ENCODE measurements around the gene SGTA.

Gene SGTA

DNA sequence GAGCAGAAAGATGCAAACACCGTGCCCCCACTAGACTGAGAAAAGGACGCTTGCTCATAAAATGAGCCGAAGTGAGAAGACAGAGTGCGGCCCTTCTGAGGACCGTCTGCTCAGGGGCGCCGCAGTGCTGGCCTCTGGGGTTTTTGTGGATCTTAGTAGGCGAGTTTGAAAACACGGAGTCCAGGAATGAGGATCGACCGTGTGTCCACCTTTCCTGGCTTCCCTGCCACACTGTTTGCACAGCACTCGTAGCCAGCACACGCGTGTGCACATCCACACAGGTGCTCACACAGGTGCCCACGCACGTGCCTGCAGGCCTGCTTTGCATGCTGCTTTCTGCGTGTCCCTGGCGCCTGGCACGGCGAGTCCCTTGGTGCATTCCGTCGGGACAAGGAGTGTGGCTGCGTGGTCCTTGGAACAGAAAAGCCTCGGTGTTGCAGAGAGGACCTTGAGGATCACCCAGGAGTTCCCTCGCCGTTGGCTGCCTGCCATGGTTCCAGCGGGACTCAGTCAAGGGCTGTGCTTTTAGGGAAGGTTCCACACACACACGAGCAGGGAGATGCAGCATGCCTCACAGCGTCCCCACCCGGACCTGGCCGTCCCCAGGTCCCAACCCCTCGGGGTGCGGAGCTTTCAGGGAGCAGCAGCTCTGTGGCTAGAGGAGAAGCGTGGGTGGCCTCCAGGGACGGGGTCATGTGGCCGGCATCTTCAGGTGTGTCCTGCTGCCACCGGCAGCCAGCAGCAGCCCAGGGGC, 26.5 kb upstream of the SGTA start:
- DNase-seq, result no peak

DNA sequence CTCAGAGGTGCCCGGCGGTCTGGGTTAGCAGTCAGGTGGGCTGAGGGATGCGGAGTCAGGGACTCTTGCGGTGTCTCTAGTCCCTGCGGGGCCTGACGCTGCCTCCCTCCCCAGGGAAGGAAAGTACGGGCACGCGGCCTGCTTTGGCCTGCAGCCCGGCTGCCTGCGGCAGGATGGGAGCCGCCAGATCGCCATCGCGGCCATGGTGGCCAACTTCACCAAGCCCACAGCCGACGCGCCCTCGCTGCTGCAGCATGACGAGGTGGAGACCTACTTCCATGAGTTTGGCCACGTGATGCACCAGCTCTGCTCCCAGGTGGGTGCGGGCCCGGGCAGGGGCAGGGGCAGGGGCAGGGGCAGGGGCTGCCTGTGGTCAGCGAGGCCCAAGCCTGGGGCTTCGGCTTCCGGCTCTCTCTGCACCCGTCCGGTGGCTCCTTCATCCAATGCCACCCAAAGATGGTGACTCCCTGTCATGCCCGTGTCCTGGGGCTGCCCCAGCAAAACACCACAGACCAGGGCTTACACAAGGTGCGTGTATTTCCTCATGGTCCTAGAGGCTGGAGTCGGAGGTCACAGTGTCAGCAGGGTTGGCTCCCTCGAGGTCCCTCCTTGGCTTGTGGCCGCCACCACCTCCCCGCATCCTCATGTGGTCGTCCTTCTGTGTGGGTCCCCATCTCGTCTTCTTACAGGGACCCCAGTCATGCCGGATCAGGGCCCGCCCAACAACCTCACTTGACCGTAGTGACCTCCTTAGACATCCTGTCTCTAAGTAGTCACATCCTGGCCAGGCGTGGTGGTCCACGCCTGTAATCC, 25.3 kb upstream of the SGTA start:
- no peak for DNase-seq

DNA sequence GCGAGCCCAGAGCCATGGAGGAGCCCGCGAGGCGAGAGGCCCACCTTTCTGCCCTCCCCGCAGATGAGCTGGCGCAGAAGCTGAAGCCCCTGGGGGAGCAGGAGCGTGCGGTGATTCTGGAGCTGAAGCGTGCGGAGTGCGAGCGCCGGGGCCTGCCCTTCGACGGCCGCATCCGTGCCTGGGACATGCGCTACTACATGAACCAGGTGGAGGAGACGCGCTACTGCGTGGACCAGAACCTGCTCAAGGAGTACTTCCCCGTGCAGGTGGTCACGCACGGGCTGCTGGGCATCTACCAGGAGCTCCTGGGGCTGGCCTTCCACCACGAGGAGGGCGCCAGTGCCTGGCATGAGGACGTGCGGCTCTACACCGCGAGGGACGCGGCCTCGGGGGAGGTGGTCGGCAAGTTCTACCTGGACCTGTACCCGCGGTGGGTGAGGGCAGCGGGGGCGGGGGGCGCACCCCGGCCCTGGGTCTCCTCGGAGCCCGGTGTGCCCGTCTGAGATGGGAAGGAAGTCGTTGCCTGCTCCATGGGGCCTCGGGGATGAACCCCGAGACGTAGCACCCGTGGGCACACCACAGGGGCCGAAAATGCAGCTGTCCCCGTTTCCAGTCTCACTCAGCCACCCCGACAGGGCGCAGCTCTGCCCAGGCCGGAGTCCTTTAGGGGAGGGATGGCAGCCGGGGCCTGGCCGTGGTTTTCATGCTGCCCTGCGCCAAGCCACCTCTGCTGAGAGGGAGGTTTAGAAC, 24.5 kb upstream of the SGTA start:
- no peak for DNase-seq

DNA sequence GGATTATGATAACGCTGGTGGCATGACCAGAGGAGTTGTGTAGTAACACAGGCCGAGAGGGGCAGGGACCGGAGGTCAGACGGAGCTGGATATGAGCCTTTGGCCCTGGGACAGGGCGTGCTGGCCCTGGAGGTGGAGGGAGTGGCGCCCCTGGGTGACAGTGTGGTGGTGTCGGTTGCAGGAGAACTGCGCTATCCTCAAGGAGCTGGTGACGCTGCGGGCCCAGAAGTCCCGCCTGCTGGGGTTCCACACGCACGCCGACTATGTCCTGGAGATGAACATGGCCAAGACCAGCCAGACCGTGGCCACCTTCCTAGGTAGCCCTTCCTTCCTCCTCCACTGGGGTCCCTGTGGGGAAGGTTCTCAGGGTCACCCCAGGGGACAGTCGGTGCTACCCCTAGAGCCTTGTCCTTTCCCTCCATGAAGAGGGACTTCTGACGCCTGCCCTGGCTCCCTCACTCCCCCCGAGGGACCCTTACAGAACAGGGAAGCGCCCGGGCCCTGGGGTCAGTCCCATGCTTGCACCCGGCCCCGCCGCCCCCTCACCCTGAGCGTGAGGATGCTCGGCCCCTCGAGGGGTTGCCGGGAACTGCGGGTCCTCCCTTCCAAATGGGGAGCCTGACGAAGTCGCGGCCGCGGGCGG, 23.8 kb upstream of the SGTA start:
- no peak for DNase-seq

DNA sequence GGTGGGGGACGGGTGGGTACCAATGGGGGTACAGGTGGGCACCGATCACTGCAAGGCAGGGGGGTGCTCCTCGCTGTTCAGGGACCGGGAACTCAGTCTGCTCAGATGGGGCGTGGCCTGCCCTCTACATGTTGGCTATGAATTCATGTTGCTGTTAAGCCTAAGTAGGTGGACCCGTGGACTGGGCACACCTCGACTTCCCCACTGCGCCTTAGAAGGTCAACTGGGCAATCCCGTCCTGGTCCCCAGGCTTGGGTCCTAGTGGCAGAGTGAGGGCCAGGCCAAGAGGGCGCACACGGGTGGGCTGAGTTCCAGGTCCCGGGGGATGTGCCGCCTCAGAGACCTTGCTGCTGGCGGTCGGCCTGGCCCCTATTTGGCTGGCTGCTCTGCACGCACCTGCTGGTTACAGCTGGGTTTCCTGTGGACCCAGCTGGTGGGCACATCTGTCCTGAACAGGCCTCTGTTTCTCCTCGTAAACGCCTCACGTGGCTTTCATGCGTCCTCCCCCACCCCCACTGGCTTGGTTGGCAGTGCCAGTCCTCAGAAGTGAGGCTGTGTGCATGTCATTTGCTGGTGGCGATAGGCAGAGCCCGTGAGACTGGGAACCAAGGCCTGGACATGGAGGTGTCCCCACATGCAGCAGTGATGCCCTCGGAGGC, 23.0 kb upstream of the SGTA start:
- DNase-seq, result no peak

DNA sequence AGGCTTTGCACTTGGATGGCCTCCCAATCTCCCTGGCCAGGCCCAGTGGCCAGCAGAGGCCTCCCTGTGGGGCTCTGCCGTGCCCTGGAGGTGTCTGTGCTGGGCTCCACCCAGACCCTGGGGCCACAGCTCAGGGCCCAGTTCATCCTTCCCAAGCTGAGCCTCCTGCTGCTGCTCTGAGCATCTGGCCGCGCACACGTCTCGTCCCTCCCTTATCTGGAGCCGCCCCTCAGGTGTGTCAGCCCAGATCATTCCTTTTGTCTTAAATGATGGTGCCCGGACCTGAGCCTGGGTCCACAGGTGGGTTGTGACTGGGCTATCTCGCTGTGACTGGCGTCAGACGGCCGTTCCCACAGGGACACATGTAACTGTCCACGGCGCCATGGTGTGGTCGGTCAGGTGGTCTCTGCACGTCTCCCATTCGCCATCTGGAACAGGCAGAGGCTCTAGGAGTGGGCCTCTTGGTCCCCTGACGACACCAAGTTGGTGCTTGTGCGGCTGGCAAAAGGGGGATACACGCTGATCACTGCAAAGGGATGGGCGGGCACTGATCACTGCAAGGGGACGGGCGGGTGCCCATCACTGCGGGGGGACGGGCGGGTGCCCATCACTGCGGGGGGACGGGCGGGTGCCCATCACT, 22.3 kb upstream of the SGTA start:
- DNase-seq, result no peak

GRCh38 chr19:2804156-2805004, 21.3 kb upstream of the SGTA start:
- DNase-seq, result no peak

DNA sequence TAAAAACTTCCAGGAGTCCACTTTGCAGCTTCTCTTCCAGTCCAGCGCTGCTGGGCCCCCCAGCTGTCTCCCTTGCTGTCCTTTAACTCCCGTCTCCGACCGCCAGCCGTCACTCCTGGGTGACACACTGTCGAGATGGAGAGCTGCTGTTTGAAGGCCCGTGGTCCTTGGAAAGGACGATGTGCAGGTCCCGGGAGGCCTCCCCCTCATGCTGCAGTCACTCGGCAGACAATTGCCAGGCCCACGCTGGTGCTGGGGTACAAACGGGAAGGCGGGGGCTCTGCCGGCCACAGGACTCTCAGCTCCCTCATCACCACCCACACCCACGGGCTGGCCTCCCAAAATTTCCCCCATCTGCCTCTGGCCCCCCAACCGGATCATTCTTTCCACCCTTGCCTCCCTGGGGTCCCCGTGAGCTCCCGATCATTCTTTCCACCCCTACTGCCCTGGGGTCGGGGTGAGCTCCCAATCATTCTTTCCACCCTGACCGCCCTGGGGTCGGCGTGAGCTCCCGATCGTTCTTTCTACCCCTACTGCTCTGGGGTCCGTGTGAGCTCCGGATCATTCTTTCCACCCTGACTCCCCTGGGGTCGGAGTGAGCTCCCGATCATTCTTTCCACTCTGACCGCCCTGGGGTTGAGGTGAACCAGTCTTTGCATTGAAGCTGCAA, 20.5 kb upstream of the SGTA start:
- no peak for DNase-seq

DNA sequence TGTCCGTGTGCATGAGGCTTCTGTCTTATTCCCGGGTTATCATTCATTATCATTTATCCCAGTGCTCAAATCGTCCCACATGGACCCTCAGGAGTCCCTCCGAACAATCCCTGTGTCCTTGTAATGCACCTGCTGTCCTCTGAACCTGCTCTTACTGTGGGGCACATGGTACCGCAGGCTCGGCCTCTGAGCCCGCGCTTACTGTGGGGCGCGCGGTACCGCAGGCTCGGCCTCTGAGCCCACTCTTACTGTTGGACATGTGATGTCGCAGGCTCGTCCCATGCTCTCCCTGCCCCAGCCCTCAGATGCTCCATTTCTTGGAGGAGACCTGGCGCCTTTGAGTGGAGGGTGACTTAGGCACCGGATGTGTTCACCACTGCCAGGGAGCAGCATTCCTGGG, 19.8 kb upstream of the SGTA start:
- no peak for DNase-seq

DNA sequence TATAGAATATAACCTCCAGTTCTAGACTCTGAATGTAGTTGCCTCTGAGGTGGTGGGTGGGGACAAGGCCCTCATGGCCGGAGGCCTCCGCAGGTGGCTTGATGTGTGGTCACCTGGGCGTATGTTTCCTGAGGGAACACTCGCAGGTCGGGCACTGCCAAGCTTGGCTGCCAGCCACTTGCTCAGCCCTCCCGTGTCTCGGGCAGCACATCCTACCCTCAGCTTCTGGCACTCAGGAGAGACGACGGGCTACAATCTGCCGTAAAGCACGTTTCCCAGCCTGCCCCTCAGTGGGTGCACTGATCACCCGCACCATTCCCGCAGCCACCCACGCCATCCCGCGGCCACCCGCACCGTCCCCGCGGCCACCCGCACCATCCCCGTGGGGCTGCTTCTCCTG, 17.4 kb upstream of the SGTA start:
- no peak for DNase-seq

GRCh38 chr19:2799273-2800020, 16.4 kb upstream of the SGTA start:
- DNase-seq, result no peak

GRCh38 chr19:2798733-2799132, 15.7 kb upstream of the SGTA start:
- no peak for DNase-seq

DNA sequence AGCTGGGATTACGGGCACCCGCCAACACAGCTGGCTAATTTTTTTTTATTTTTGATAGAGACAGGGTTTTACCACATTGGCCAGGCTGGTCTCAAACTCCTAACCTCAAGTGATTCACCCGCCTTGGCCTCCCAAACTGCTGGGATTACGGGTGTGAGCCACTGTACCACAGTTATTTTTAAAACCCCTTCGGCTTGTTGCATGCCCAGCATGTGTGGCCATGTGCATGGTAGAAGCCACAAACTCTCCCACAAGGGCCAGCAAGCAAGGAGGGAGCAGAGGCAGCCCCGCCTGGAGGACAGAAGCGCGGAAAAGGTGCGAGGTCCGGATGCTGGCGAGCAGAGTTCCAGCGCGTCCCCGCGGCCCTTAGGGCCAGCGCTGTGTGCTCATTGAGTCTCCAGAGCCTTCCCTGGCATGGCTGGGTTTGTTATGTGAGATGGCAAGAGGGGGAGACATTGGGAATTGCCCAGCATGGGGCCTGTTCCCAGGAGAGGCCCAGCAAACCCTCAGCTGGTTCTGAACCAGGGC, 15.1 kb upstream of the SGTA start:
- DNase-seq, result no peak

DNA sequence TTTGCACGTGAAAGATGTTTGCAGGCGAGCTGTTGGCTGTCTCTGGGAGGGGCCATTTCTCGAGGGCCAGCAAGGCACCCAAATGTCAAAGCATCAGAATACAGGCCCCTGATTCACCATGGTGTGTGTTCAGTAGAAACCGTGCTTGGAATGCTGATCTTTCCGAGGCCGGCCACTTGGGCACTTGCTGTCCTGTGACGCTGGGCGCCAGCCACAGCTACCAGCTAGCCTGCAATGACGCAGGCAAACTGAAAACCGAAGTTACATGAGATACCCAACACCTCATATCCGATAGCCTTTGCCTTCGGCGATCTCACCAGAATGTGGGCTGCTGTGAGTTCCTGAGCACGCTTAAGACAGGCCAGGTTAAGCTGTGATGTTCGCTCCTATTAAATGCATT, 14.2 kb upstream of the SGTA start:
- DNase-seq, result no peak

DNA sequence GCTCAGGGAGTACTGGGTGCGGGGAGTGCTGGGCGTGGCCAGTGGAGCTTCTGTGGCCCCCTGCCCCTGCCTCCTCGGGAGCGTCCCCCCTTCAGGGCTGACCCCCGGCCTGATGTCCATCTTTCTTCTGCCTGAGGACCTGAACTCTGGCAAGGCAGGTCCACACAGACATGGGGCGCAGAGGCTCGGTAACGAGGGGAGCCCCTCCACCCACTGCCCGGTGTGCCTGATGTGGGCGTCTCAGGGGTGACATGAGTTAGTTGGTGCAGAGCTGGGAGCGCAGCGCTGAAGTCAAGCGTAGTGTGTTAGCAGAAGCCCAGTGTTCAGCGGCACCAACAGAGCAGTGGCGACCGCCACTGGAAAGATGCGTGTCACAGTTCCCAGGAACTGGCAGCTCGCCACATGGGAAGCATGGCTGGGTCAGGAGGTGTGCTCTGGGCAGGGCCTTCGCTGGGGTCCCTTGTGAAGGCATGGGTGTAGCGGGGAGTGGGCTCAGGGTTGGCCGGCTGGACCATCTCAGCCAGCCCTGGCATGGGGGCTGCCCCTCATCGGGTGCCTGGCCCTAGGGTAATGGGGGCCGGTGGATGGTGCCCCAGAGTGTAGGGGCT, 13.7 kb upstream of the SGTA start:
- no peak for DNase-seq

GRCh38 chr19:2795827-2796658, 13.0 kb upstream of the SGTA start:
- no peak for DNase-seq

- no peak for DNase-seq
Measured at GRCh38 chr19:2793577-2793976, 10.5 kb upstream of the SGTA start.

DNA sequence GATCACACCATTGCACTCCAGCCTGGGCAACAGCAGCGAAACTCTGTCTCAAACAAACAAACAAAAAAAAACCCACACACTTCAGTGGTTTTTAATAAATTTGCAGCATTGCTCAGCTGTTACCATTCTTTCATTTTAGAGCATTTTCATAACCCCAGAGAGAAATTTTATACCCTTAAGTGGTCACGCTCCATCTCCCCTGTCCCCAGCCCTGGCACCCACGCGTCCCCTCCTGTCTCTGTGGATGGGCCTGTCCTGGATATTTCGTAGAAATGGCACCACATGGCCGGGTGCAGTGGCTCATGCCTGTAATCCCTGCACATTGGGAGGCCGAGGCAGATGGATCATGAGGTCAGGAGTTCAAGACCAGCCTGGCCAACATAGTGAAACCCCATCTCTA, 10.1 kb upstream of the SGTA start:
- DNase-seq, result no peak

All from NCI-H446 treated with DMSO at 0.1 percent for 48 hours (cell line).